HT-29 (cell line): Measurements from ENCODE around the gene SLC4A1. TPM values are rescaled to one million over a fixed set of nuclear protein-coding genes. Genes with fewer than 3 reads are reported as not detected.

ENCODE experiments used
- DNase-seq: peaks from one replicate; pipeline ENCODE4 v3.0.0-alpha.2; 2015; ENCODE audit warnings: low spot score
- total RNA-seq: library from RNA; depleted of rRNA; stranded (reverse); fragments of >200 nt; shearing (Covaris generic); gene quantifications from 2 replicates; pipeline ENCODE4 v1.2.3, GENCODE V29; 2014

SLC4A1 gene
- total RNA-seq, 1 experiment from 2014 or later = not detected

GRCh38 chr17:44284024-44284400 lies 16.1 kb upstream of the SLC4A1 start:
- DNase-seq = no peak

DNA sequence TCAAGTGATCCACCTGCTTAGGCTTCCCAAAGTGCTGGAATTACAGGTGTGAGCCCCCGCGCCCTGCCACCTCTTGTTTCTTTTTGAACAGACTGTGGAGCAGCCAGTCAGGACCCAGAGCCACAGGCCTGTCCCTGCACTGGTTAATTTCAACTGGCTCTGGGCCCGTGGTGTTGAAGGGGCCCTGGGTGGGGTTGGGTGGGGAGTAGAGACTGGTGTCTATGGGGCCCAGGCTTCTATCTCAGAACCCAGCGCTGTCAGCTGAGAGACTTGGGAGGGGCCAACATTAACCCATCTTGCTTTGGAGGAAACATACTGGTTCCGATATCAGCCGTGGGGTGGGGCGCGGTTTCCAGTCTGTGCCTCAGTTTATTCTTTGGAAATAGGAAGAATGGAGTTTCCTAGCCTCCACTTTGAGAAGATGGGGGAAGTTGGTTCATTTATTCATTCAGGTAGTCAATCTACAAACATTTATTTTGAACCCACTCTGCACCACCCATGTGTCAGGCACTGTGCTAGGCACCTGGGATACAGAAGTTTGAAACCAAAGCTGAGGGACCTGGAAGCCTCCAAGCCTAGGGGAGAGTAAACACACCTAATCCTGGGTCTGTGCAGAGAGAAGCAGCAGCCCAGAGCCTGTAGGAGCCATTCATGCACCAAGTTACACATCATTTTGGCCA lies 15.5 kb upstream of the SLC4A1 start:
- no peak for DNase-seq

DNA sequence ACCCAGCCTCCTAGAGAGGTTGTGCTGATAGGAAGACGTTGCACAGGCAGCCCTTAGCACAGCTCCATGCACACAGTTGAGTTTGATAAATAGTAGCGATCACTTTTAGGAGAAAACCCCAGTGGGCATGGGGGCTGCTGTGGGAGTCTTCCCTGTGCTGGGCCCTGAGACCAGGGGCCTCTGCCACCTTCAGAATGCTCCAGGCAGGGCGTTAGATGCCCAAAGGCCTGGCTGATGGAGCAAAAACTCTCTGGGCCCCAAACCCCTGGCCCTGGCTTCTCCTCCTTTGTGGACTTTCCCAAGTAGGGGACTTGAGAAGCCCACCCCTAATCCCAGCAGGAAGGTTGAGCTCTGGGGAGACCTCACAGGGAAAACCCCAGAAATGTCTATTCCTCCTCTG lies 14.3 kb upstream of the SLC4A1 start:
- DNase-seq = no peak

- DNase-seq = no peak
Observed at GRCh38 chr17:44281570-44281969, 13.6 kb upstream of the SLC4A1 start.

- no peak for DNase-seq
Observed at GRCh38 chr17:44280392-44280937, 12.5 kb upstream of the SLC4A1 start.

DNA sequence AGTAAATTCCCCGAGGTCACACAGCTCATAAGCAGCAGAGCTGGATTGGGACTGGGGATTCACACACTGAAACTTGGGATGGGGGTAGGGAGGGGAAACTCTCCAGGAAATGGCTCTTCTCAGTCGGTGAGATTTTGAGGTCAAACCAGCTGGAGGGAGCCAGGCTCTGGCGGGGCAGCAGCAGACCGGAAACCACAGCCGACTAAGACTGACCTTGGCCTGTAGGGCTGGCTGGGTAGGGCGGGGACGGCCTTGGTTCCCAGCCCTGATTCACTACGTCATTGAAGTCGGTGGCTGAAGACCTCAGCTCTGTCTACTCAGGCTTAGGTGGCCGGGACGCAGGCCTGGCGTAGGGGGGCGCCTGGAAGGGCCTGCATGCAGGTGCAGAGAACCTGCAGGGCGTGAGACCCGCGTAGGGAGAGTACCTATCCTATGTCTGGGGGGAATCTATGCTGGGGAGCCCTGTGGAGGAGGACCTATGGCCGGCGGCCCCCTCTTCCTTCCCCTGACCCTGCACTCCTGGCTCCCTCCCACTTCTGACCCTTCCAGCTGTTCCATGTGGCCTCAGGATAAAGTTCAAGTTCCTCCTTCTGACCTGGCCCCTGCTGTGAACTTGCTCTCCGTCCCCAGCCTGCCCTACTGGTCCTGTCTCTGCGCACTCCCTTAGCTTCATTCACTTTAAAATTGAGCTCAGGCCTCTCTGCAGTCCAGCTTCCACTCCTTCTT lies 11.9 kb upstream of the SLC4A1 start:
- DNase-seq = peak; percentile 50

- no peak for DNase-seq
Observed at GRCh38 chr17:44279346-44279665, 11.4 kb upstream of the SLC4A1 start.

GRCh38 chr17:44277976-44278375 lies 10.0 kb upstream of the SLC4A1 start:
- DNase-seq = no peak

GRCh38 chr17:44273607-44274006 lies 5.7 kb upstream of the SLC4A1 start:
- no peak for DNase-seq

- DNase-seq = no peak
Observed at GRCh38 chr17:44272954-44273353, 5.0 kb upstream of the SLC4A1 start.

- DNase-seq = no peak
Observed at GRCh38 chr17:44272321-44272951, 4.5 kb upstream of the SLC4A1 start.

GRCh38 chr17:44269535-44270240 lies 1.8 kb upstream of the SLC4A1 start:
- peak; percentile 10 for DNase-seq

DNA sequence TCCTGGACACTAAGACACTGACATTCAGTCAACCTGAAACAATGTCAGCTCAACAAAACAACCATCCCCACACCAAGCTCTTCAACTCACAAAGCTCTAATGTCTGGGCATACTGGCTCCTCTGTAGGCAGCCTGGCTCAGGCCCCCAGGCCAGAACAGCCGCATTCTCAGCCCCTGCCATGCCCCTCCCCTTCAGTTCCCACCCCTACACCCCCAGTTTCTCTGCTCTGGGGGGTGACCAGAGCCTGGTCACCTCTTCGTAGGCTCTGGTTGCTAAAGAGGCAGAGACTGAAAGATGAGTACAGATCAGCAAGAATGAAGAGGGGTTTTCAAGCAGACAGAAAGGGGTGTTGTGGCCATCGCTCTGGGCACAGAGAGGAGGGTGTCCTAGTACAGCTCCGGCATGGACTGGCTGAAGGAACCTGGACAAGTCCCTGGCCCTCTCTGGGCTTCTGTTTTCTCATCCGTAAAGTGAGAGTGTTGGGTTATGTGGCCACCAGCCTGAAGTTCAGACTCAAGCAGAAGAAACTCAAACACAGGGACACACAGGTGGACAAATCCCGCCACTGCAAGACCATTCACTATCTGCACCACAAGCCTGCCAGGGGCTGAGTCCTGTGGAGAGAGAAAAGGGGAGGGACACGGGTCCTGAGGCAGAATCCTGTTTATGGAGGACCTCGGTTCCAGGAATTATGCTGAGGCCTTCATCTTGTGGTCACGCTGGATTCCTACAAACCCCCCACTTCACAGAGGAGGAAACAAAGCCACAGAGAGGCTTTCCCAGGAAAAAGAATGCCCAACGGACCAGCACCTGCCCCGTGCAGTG lies 987 bp upstream of the SLC4A1 start:
- DNase-seq = peak; percentile 2

- DNase-seq = no peak
Observed at GRCh38 chr17:44267165-44267455, 825 bp downstream of the SLC4A1 start.

GRCh38 chr17:44266402-44267164 lies 1.4 kb downstream of the SLC4A1 start:
- peak; percentile 13 for DNase-seq

GRCh38 chr17:44263345-44263902 lies 4.5 kb downstream of the SLC4A1 start:
- no peak for DNase-seq

DNA sequence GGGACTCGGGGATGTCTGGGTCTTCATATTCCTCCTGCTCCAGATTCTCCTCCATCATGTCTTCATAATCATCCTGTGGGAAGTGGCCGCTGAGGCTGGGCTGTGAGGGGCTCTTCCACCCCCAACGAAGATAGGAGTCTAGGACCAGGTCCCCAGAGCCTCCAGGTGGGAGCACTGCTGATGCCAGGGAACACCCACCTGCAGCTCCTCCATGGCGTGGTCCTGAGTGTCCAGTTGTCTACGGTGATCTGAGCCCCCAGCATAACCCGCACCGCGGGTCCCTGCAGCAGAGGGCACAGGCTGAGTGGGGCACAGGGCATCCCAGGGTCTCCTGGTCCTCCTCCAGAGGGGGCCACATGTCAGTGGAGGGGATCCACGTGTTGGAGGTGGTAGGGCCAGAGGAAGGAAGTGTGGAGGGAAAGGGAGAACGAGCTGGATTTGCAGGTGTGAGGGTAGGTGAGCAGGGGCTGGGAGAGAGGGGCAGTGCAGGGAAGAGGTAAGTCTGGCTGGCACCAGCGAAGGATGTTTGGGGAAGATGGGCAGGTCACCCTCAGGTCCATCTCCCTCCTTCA lies 5.2 kb downstream of the SLC4A1 start:
- DNase-seq = no peak

DNA sequence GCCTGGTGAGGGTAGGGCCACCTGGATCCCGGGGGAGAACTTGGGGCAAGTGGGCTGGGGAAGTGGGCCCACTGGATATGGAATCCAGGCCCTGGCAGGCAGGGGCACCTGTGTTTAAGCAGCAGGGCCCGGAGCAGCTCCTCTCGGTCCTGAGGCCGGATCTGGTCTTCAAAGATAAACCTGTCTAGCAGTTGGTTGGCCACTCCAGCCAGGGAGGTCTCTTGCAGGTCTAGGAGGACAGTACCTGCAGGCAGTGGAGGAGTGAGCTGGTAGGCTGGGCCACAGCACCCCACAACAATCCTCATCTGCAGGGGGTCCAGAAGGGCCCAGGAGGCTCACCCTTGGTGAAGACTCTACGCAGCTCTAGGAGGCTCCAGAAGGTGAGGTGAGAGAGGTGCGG lies 7.6 kb downstream of the SLC4A1 start:
- no peak for DNase-seq

DNA sequence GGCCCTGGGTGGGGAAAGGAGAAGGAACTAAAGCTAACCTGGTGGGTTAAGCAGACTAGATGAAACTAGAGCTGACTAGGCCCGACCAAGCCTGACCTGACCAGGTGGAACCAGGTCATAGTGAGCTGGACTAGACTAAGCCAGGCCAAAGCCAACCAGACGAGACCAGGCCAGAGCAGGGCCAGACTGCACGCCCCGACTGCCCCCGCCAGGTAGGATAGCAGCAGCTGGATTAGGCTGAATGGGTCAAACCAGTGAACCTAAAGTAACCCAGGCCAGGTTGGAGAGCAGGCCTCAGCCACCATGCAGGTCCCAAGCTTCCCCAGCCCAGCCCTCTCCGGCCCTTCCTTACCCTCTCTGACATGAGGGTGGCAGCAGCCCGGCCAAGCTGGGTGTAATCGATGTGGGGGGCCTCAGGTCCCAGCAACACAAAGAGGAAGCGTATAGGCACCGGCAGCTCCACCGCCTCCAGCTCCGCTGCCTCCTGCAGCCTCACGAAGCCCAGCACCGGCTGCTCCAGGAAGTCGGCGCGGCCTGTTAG lies 9.1 kb downstream of the SLC4A1 start:
- no peak for DNase-seq
